Stimulated activated CD4-positive, alpha-beta T cell treated with anti-CD3 and anti-CD28 coated beads, TNF-alpha, amount 100 ng/mL, for 24 hours (primary cell): ENCODE data around the gene GIGYF2.
A peak's percentile ranks its signal among the peaks of the same experiment; 100 is the strongest.

Source experiments
- DNase-seq, 3 experiments: peaks; one replicate each; pipeline ENCODE4 v3.0.0-alpha.2; 2020; ENCODE audit warnings: low read depth in 3 of 3

GIGYF2 gene

DNA sequence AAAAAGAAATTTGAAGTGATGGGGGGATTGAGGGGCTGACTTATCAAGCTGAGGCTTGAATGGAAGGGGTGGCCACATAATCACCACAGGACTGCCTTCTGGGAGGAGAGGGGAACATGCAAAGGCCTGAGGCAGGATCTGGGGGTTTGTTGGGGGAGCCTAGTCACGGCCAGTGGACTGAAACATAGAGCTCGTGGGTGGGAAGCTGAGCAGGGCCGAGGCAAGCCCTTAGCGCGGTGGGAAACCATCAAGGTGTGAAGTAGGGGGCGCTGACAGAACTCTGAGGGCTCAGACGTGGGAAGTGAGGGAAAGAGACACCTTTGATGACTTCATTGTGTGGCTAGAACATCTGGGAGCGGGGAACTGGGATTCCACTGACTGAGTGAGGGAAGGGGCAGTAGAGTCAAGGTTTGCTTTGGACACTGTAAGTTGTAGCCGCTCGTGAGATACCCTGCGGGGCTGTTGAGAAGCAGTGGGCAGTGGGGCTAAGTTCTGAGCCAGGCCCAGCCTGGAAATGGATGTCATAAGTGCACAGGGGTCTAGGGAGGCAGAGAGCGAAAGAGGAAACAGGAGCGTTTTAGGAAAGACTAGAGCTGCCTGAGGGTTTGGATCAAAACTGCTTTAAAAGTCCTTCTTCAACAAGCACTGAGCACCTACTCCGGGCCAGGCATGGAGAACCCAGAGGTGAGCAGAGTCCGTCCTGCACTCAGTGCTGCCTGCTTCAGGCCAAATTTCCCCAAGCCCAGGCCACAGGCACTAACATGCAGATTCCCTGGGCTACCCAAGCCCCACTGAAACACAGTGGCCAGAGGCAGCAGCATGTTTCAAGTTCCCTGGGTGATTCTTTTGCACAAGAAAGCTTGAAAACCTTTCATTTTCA lies 172.2 kb downstream of the GIGYF2 start:
- DNase-seq: no peak

DNA sequence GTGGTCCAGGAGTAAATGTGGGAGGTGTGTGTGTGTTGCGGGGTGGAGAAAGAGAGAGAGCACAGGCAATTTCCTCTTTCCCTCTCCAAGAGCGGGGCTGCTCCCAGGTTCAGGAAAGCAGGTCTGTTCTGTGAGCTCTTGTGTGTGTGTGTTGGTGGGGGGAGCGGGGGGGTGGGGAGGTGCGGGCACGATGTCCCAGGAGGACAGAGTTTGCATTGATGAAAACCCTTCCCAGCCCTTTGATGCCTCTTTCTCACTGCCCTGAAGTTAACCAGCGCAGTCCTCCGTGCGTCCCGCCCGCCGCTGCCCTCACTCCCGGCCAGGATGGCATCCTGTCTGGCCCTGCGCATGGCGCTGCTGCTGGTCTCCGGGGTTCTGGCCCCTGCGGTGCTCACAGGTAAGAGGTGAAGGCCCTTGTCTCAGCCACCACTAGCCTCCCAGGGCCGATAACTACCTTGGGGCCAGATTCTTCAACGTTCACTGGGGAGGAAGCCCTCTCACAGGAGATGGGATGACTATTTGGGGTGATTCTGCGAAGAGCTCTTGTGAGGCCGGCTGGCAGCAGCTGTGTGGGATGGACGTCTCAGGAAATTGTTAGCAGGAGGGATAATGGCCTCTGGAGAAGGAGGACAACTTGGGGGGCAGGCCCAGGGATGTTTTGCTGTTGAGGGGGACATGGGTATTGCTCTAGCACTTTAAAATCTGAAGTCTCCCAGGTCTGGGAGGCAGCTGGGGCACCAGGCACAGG lies 173.1 kb downstream of the GIGYF2 start, which contains the start of gene SNORC:
Gene SNORC, plus strand, starts transcription at position 247 of the 748 bp plus-strand sequence. Its CDS starts 78 bp downstream, at position 325.
- DNase-seq: no peak

GRCh38 chr2:232870766-232871371 lies 173.7 kb downstream of the GIGYF2 start:
- no peak for DNase-seq

- no peak for DNase-seq
Observed at GRCh38 chr2:232871418-232871834, 174.3 kb downstream of the GIGYF2 start.

DNA sequence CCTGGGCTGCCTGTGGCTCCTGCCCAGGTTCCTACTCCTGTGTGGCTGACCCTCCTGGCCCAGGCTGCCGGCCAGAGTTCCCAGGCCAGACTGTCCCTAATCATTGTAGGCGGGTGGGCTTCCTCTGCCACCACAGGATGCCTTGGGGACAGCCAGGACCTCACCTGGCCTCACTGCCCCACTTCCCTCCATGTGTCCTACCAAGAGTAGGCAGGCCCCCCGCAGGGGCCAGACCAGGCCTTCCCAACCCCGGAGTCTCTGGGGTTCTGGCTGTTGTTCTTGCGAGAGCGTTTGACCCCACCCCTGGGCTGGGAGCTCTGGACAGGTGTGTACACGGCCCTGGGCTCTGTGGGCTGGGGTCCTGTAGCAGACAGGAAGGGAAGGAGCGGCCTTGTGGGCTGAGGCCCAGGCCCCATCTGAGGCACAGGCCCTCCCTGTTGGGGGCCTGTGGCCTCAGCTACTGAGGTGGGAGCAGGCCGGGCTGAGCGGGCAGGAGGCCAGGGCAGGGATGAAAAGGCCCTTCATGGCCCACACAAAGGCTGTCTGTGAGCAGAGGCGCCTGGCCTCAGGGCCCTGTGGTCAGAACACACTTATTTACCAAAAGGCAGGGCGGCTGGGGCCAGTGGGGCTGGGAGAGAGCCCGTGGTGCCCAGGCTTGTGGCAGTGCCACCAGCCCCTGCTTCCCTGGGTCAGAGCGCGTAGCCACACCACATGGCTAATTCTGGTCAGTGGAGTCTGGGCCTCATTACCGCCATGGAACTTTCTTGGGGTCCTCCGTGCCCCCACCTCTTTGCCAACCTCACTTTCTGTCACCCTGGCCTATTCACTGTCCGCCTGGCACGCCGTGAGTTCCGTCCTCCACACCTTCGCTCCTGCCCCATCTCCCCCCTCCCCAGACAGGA lies 175.0 kb downstream of the GIGYF2 start:
- no peak for DNase-seq

- no peak for DNase-seq
Observed at GRCh38 chr2:232872826-232873225, 175.7 kb downstream of the GIGYF2 start.

DNA sequence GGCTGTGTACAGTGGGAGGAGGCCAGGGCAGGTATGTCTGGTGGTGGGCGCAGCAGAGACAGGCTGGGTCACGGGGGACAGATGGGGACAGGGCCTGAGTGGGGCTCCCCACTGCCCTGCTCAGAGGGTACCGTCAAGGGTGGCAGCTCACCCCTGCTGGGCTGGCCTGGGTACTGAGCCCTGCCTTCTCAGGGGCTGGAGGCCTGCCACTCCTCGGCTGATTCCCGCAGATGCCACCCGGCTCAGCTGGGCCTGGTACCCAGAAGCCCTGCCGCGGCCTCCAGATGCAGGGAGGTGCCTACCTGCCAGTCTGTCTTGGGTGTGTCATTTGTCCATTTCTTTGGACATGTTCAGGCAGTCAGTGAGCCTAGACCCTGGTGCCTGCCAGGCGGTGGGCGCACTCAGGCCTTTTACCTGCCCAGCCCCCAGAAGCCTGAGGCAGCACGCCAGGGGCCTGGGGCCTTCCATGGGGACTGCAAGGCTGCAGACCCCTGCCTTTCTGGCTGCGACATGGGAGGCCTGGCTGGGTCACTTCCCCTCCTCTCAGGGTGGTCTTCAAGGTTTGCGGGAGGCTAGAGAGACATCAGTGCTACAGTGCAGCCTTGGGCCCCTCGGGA lies 176.3 kb downstream of the GIGYF2 start:
- no peak for DNase-seq

- DNase-seq: no peak
Observed at GRCh38 chr2:232873909-232874641, 176.9 kb downstream of the GIGYF2 start.

GRCh38 chr2:232874677-232875223 lies 177.6 kb downstream of the GIGYF2 start:
- no peak for DNase-seq

GRCh38 chr2:232875256-232876121 lies 178.4 kb downstream of the GIGYF2 start:
- DNase-seq: no peak

GRCh38 chr2:232876161-232876977 lies 179.2 kb downstream of the GIGYF2 start:
- DNase-seq: peak in 1 of 3 experiments; percentile 44

GRCh38 chr2:232876978-232877441 lies 179.9 kb downstream of the GIGYF2 start:
- DNase-seq: no peak

DNA sequence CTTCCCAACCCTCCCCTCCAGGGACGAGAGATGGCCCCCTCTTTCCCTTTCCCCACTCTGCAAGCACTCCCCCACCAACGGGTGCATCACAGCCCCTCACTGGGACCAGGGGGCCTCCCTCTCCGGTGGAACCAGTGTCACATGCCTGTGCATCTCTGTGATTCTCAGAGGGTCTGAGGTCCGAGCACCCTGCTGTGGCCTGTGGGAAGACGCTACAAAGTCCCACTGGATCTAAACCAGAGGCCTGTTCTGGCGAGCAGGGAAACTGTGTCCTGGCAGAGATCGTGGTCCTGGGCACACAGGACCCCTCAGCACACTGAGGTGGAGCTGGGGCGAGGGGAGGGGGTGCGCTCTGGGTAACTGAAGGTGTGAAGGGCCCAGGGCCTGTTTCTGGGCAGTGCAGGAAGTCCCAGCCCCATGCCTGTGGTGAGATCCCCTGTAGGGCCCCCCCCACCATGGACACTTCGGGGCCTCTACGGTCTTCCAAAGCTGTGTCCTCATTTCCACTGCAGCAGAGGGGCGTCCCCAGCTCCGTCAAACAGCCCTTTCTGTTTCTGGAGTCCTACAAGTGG lies 180.9 kb downstream of the GIGYF2 start:
- DNase-seq: no peak

DNA sequence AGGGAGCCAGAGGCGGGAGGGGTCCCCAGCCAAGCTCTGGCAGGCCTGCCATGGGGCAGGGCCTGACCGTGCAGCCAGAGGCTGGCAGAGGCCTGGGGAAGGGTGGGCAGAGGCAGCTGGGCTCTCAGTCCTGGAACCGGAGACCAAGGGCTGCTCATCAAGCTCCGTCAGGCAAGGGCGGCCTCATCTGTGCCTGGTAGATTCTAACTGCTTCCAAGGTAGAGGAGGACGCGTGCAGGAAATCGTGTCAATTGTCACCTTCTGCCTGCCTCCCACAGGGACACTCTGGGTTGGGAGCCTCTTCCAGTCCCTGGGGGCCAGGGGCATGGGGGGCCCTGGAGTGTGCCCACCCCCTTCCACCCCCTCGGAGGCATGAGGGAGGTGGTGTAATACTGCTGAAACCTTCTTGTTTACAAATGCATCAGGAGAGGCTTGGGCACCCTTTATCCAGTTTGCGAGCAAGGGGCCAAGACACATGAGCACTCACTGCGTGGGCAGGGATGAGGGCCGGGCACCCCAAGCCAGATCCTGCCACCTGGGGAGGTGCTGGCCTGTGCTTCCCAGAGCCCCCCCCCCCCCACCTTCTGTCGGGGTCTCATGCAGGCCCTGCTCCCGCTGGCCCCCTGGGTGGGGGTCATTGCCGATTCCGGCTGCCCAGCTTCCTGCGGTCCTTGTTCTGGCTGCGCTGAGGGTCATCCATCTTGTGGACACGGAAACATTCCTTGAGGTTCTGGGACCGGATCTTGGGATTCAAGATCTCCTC lies 181.9 kb downstream of the GIGYF2 start:
- no peak for DNase-seq

- DNase-seq: no peak
Observed at GRCh38 chr2:232879618-232880494, 182.7 kb downstream of the GIGYF2 start.
